NCI-H345 treated with DMSO at 0.1 percent for 48 hours (cell line): ENCODE results near the gene OCSTAMP.

Experiments
- DNase-seq: peaks from one replicate; lab custom pipeline; 2025; ENCODE audit not compliant: unreplicated experiment; lab: John Stamatoyannopoulos, UW

Gene OCSTAMP

GRCh38 chr20:46554828-46555227 is 4.4 kb upstream of the OCSTAMP start:
- no peak for DNase-seq

GRCh38 chr20:46553926-46554325 is 3.5 kb upstream of the OCSTAMP start:
- no peak for DNase-seq

- no peak for DNase-seq
Measured at GRCh38 chr20:46552460-46553420, 2.3 kb upstream of the OCSTAMP start.

GRCh38 chr20:46551522-46552381 is 1.3 kb upstream of the OCSTAMP start:
- no peak for DNase-seq

- DNase-seq, result no peak
Measured at GRCh38 chr20:46549188-46549972, 1.1 kb downstream of the OCSTAMP start.

- DNase-seq, result no peak
Measured at GRCh38 chr20:46548688-46549087, 1.8 kb downstream of the OCSTAMP start.

- DNase-seq, result no peak
Measured at GRCh38 chr20:46547995-46548394, 2.5 kb downstream of the OCSTAMP start.

GRCh38 chr20:46546936-46547335 is 3.5 kb downstream of the OCSTAMP start:
- DNase-seq, result no peak

- DNase-seq, result no peak
Measured at GRCh38 chr20:46546298-46546697, 4.2 kb downstream of the OCSTAMP start.

GRCh38 chr20:46545827-46546138 is 4.7 kb downstream of the OCSTAMP start:
- DNase-seq, result no peak

- no peak for DNase-seq
Measured at GRCh38 chr20:46545077-46545826, 5.2 kb downstream of the OCSTAMP start.

GRCh38 chr20:46544576-46544975 is 5.9 kb downstream of the OCSTAMP start:
- no peak for DNase-seq

GRCh38 chr20:46543959-46544358 is 6.5 kb downstream of the OCSTAMP start:
- DNase-seq, result no peak

- no peak for DNase-seq
Measured at GRCh38 chr20:46543033-46543432, 7.4 kb downstream of the OCSTAMP start.

- DNase-seq, result no peak
Measured at GRCh38 chr20:46541229-46541935, 9.1 kb downstream of the OCSTAMP start.

GRCh38 chr20:46539113-46539512 is 11.3 kb downstream of the OCSTAMP start:
- DNase-seq, result no peak

GRCh38 chr20:46530640-46531039 is 19.8 kb downstream of the OCSTAMP start:
- DNase-seq, result no peak

GRCh38 chr20:46523696-46524328 is 26.6 kb downstream of the OCSTAMP start:
- DNase-seq, result no peak

- no peak for DNase-seq
Measured at GRCh38 chr20:46523108-46523507, 27.3 kb downstream of the OCSTAMP start.
